GM18873 (cell line): ENCODE data around the gene AGTPBP1.

Experiments
- ATAC-seq: cut with Tn5 transposase; IDR thresholded peaks from one replicate; pipeline ENCODE4 v1.9.1; 2021; ENCODE audit warnings: mild to moderate bottlenecking, moderate library complexity, moderate number of reproducible peaks; ENCODE audit not compliant: unreplicated experiment, low FRiP score

AGTPBP1 gene

DNA sequence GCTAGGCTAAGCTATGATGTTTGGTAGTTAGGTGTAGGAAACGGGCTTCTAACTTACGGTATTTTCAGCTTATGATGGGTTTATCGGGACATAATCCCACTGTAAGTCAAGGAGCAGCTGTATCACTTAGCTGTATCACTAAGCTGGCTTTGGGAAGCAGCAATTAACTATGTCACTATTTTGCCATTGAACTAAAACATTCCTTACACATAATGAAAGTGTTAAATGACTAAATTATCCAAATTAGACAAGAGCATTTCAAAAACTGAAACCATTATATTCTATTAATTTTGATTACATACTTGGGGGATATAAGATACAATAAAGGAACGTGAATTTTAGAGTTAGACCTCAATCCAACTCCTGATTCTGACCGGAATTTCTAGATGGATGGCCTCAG, 188.3 kb downstream of the AGTPBP1 start:
- ATAC-seq, result no peak

DNA sequence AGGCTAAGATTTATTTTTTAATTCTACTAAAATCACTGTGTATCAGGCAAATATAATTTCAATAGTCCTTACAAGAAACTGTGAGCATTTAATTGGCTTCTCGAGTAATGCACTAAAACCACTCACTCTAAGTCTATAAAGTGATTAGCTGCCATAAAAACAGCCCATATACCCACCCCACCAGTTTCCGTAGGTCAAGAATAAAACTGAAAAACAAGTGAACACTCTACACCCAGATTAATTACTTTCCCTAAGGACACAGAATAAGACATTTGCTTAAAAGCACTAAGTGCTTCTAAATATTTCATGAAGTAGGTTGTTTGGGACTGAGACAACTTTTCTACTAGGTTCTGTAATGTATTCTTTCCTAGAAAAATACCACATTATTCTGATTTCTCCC, 194.2 kb downstream of the AGTPBP1 start:
- no peak for ATAC-seq

DNA sequence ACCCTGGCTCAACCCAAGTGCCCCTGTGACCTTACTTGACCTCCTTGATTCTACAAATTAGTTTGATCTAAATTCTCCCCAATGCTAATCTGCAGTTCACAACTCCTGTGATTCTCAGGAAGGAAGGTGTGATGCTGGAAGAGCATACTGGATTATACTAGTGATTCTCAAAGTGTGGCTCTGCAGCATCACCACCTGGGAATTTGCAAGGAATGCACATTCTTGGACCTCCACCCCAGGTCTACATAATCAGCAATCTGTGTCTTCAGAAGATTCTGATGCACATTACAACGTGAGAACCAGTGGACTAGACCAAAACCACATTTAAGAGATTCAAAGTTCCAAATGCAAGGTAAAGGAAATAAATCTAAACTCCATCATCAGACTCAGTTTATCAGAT, 198.6 kb downstream of the AGTPBP1 start:
- no peak for ATAC-seq

- no peak for ATAC-seq
Measured at GRCh38 chr9:85541876-85542275, 199.9 kb downstream of the AGTPBP1 start.

GRCh38 chr9:85536514-85536913, 205.2 kb downstream of the AGTPBP1 start:
- no peak for ATAC-seq

DNA sequence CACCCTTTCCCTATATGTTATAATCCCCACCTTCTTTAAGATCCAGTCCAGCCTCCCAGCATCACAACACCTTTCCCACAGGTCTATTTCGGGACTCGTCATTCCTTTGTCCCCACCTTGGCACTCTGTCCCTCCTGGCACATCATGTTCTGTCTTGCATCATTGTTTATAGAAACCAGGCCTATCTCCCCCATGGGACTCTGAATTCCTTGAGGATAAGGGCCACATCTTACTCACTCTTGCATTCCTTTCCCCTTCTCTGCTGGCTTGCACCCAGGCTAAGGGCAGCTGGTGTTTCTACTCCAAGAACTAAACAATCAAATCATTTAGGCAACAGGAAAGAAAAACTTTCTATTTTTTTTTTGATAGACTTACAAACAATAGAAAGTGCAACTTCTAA, 205.7 kb downstream of the AGTPBP1 start:
- ATAC-seq, result no peak

DNA sequence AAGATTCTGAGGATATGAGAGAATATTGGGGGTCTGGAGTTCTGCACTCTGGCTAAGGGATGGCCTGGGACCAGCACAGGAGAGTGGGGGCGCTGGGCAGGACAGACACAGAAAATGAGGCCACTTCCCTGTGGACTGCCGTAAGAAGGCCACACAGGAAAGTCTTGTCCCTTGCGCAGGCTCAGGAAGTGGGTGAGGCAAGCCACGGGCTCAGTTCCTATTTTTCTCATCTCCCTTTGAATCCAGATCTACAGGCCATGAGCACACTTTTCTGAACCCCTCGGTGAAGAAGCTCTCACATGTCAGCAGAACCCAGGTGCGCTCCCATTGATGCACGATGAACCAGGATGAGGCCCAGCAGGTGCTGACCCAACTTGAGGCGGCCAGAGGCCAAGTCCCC, 207.4 kb downstream of the AGTPBP1 start:
- ATAC-seq, result no peak

- ATAC-seq, result no peak
Measured at GRCh38 chr9:85533538-85533937, 208.2 kb downstream of the AGTPBP1 start.

- no peak for ATAC-seq
Measured at GRCh38 chr9:85530721-85531120, 211.0 kb downstream of the AGTPBP1 start.

DNA sequence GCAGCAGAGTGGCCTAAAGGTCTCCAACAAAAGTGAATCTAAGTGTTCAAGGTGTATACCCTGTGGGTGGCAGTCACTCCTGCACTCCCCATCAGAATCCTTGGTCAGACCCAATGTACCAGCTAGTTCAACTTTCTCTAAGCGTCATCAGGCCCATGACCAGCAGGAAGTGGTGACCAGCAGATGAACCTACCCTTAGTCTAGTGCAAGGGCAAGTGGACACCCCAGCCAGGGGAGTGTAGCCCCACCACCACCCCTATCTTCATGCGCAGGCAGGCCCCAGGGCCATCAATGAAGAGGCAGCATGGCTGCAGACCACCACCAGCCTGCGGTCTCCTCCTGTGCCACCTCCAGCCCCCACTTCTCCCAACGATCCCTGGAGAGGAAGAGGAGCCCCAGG, 213.1 kb downstream of the AGTPBP1 start:
- no peak for ATAC-seq

DNA sequence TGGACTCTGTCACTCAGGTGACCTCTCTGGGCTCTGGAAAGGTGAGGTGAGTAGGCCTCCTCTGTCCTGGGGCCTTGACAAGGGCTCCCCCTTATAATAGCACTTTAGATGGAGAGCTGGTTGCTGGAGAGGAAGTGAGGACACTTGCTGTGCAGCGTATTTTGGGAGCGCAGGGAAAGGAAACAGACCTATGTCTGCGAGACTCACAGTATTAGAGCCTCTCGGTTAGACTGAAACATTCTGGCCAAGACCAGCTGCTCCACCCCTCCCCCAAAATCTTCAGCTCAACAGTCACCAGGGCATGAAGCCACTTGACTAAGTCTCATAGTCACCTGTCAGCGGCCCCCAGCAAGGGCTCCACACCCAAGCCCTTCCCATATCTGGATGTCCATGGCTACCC, 213.6 kb downstream of the AGTPBP1 start:
- no peak for ATAC-seq

- ATAC-seq, result no peak
Measured at GRCh38 chr9:85527331-85528020, 214.3 kb downstream of the AGTPBP1 start.

- no peak for ATAC-seq
Measured at GRCh38 chr9:85524531-85524930, 217.2 kb downstream of the AGTPBP1 start.

GRCh38 chr9:85523202-85523601, 218.6 kb downstream of the AGTPBP1 start:
- no peak for ATAC-seq

DNA sequence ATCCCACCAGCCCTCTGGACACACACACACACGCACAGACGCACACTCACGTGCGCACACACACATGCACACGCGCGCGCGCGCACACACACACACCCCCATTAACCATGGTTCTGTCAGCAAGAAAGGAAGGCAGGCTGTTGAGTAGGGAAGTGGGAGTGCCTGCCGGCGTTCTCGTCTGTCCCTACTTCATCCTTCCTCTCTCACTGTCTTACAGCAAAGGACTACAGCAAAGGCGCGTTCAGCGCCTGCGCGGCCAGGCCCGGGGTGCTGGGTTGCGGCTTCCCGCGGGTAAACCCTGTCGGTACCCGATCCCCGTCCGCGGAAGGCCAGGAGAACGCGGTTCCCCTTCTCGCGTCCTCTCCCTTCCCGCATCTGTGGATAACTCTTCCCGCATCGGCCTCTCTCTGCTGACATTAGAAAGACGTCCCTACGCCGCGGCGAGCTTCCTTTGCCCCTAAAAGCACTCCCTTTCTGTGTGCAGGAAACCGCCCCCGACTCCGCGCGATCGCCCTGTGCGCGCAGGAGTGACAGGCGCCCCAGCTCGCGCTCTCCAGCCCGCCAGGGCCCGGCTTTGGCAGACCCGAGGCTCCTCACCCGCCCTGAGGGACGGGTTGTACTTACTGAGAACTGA, 219.2 kb downstream of the AGTPBP1 start:
- ATAC-seq, result no peak

DNA sequence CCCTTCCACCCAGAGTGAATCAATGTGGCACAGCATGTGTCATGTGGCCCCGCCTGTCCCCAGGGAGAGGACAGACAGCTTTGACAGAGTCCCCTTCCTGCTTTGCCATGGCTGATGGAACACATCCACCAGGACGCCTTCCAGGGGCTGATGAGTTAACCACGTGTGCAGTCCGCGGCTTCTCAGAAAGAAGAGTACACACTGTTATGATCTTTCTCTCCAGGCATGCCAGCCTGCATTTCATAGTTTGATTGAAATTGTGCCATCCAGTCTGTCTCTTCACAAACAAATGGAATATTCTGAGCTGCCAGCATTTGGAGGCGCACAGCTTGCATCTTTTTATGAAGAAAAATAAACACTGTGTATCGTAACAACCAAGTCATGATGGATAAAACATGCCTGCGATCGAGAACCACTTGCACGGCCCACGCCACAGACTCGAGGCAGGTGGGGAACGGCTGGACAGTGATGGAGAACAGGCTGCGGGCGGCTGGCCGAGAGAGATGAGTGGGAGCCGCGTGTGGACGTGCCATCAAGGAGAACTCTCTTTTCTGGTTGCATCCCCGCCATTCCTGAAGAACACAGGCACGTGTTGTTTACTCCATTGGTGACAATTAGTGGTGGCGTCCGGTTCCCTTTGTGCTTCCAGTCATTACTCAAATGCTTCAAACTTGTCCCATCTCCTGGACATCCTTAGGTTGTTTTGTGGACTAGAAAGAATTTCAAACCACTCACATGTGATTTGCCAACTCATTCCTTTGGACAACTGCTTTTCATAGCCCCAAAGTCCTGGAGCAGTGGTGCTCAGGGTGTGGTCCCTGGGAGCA, 220.2 kb downstream of the AGTPBP1 start:
- no peak for ATAC-seq

DNA sequence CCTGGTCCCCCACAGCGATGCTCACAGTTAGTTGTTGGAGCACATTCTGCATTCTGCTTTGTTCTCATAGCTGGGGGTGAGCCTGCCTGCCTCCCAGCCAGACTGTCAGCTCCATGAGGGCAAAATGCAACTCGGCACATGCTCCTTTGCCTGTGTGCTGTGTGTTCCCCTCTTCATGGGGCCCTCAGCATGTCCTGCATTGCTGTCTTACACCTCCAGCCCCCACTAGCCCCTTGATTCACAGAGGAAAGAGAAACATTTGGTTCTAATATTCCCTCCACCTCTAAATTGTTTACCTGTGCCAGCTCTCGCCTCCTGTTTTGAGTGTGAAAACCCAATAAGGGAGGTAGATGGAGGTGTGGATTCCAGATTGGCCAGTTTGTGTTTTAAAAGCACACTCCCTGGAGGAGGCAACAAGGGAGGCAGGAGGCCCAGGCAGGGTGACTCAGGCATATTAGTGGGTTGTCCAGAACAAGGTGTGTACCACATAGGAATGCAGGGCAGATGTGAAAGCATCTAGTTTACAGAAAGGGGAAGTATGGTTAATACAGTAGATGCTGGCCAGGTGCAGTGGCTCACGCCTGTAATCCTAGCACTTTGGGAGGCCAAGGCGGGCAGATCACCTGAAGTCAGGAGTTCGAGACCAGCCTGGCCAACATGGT, 224.6 kb downstream of the AGTPBP1 start:
- no peak for ATAC-seq

GRCh38 chr9:85516455-85516854, 225.3 kb downstream of the AGTPBP1 start:
- ATAC-seq, result no peak

DNA sequence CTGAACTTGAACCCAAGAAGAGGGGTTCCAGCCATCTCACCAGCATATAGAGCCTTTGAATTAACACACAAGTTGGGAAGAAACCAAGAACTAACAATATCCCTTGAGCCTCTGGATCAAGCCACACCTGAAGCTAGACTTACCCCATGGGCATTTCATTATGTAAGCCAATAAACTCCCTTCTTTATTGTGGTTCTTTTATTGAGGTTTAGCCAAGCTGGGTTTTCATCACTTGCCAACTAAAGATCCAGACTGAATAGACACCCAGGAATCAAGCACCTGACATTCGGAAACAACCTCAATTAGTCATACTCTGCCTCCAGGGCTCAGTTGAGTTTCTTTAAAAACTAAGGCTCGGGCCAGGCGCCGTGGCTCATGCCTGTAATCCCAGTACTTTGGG, 226.7 kb downstream of the AGTPBP1 start:
- ATAC-seq, result no peak

GRCh38 chr9:85514256-85514655, 227.5 kb downstream of the AGTPBP1 start:
- ATAC-seq, result no peak

GRCh38 chr9:85511746-85512145, 230.0 kb downstream of the AGTPBP1 start:
- no peak for ATAC-seq
